ENCODE data around the gene ZSCAN10. TPM values are rescaled to one million over a fixed set of nuclear protein-coding genes. Genes with fewer than 3 reads are reported as not detected.

ZSCAN10 gene
- total and polyA plus RNA-seq, 2 of the 13 experiments (the other 11 are each of a cell fraction or from before 2014, with no cell fraction given) = not detected

DNA sequence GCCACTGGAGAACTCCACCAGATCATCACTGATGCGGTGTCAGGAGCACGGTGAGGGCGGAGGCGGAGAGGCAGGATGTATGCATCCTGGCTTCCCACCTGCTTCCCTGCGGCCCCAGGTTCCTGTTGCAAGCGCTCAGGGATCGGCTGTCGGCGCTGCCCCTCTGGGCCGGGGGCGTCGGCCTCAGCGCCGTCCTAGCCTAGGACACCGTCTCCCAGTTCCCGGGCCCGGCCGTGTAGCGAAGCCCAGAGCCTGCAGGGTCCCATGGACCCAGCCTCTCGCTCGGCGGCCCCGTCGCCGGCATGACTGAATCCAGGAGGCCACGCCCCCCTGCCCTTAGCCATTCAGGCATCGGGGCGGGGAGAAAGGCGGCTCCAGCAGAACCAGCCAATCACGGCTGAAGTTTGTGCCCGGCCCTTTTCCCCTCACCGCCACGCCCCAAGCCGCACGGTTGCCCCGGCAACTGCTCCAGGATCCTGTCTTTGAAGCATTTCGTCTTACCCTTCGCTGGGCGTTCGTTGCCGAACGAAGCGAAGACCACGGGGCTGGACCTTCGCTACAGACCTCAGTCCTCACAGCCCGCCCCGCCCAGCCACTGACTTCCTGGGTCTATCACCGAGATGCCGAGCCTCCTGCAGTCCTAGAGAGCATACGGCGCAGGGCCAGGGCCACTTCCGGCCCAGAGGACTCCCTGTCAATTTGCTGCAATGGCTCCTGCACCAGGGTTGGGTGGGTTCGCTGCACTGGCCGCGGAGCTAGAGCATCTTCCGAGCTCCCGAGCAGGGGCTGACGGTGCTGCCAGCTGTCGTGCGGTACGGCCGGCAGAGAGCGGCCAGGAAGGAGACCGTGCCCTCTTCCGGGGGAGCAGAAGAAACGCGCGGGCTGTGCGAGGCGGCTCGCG, 25.1 kb upstream of the ZSCAN10 start (continued):
- TF ChIP-seq PAWR (CRISPR knock-in tag; IDR thresholded peaks at IDR 0.05; ENCODE audit: borderline replicate concordance) = no peak
- TF ChIP-seq EED (CRISPR knock-in tag; IDR thresholded peaks at IDR 0.05) = peak; percentile 49; the same call in 1 of the 2 replicates
- TF ChIP-seq KLF15 (CRISPR knock-in tag; IDR thresholded peaks at IDR 0.05; ENCODE audit: borderline replicate concordance) = 0 out of 2 replicates have a peak, but pooled peaks have one; percentile 60
- peak; percentile 50; the same call in 1 of the 2 replicates for TF ChIP-seq ZFX (CRISPR knock-in tag; IDR thresholded peaks at IDR 0.05; ENCODE audit: low read depth)
- TF ChIP-seq, protein P1, sequence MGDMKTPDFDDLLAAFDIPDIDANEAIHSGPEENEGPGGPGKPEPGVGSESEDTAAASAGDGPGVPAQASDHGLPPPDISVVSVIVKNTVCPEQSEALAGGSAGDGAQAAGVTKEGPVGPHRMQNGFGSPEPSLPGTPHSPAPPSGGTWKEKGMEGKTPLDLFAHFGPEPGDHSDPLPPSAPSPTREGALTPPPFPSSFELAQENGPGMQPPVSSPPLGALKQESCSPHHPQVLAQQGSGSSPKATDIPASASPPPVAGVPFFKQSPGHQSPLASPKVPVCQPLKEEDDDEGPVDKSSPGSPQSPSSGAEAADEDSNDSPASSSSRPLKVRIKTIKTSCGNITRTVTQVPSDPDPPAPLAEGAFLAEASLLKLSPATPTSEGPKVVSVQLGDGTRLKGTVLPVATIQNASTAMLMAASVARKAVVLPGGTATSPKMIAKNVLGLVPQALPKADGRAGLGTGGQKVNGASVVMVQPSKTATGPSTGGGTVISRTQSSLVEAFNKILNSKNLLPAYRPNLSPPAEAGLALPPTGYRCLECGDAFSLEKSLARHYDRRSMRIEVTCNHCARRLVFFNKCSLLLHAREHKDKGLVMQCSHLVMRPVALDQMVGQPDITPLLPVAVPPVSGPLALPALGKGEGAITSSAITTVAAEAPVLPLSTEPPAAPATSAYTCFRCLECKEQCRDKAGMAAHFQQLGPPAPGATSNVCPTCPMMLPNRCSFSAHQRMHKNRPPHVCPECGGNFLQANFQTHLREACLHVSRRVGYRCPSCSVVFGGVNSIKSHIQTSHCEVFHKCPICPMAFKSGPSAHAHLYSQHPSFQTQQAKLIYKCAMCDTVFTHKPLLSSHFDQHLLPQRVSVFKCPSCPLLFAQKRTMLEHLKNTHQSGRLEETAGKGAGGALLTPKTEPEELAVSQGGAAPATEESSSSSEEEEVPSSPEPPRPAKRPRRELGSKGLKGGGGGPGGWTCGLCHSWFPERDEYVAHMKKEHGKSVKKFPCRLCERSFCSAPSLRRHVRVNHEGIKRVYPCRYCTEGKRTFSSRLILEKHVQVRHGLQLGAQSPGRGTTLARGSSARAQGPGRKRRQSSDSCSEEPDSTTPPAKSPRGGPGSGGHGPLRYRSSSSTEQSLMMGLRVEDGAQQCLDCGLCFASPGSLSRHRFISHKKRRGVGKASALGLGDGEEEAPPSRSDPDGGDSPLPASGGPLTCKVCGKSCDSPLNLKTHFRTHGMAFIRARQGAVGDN (CRISPR knock-in tag; IDR thresholded peaks at IDR 0.05) = peak; percentile 85
- no peak for TF ChIP-seq RARA (CRISPR knock-in tag; IDR thresholded peaks at IDR 0.05)
- TF ChIP-seq SIX1 (CRISPR knock-in tag; IDR thresholded peaks at IDR 0.05; ENCODE audit: borderline replicate concordance) = no peak
- TF ChIP-seq ZNF274 (CRISPR knock-in tag; IDR thresholded peaks at IDR 0.05) = peak; percentile 19; the same call in 1 of the 2 replicates
- peak; percentile 61 for TF ChIP-seq KAT8 (CRISPR knock-in tag; IDR thresholded peaks at IDR 0.05)
- TF ChIP-seq, protein P2, sequence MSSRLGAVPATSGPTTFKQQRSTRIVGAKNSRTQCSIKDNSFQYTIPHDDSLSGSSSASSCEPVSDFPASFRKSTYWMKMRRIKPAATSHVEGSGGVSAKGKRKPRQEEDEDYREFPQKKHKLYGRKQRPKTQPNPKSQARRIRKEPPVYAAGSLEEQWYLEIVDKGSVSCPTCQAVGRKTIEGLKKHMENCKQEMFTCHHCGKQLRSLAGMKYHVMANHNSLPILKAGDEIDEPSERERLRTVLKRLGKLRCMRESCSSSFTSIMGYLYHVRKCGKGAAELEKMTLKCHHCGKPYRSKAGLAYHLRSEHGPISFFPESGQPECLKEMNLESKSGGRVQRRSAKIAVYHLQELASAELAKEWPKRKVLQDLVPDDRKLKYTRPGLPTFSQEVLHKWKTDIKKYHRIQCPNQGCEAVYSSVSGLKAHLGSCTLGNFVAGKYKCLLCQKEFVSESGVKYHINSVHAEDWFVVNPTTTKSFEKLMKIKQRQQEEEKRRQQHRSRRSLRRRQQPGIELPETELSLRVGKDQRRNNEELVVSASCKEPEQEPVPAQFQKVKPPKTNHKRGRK (CRISPR knock-in tag; IDR thresholded peaks at IDR 0.05) = no peak
- TF ChIP-seq ZNF367 (CRISPR knock-in tag; IDR thresholded peaks at IDR 0.05; ENCODE audit: borderline replicate concordance) = no peak
- no peak for TF ChIP-seq NFE2L2 (IDR thresholded peaks at IDR 0.05; ENCODE audit: low read length)
- TF ChIP-seq ZNF224 (CRISPR knock-in tag; IDR thresholded peaks at IDR 0.05) = no peak
- TF ChIP-seq, protein P3, sequence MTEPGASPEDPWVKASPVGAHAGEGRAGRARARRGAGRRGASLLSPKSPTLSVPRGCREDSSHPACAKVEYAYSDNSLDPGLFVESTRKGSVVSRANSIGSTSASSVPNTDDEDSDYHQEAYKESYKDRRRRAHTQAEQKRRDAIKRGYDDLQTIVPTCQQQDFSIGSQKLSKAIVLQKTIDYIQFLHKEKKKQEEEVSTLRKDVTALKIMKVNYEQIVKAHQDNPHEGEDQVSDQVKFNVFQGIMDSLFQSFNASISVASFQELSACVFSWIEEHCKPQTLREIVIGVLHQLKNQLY (CRISPR knock-in tag; IDR thresholded peaks at IDR 0.05) = peak; percentile 7; the same call in 1 of the 2 replicates
- TF ChIP-seq, protein P4, sequence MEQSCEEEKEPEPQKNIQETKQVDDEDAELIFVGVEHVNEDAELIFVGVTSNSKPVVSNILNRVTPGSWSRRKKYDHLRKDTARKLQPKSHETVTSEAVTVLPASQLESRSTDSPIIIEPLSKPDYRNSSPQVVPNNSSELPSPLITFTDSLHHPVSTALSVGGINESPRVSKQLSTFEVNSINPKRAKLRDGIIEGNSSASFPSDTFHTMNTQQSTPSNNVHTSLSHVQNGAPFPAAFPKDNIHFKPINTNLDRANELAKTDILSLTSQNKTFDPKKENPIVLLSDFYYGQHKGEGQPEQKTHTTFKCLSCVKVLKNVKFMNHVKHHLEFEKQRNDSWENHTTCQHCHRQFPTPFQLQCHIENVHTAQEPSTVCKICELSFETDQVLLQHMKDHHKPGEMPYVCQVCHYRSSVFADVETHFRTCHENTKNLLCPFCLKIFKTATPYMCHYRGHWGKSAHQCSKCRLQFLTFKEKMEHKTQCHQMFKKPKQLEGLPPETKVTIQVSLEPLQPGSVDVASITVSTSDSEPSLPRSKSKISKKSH (CRISPR knock-in tag; IDR thresholded peaks at IDR 0.05; ENCODE audit: borderline replicate concordance) = peak; percentile 85; the same call in 1 of the 2 replicates
- TF ChIP-seq SOX5 (CRISPR knock-in tag; IDR thresholded peaks at IDR 0.05; ENCODE audit: borderline replicate concordance) = no peak
- TF ChIP-seq, protein P5, sequence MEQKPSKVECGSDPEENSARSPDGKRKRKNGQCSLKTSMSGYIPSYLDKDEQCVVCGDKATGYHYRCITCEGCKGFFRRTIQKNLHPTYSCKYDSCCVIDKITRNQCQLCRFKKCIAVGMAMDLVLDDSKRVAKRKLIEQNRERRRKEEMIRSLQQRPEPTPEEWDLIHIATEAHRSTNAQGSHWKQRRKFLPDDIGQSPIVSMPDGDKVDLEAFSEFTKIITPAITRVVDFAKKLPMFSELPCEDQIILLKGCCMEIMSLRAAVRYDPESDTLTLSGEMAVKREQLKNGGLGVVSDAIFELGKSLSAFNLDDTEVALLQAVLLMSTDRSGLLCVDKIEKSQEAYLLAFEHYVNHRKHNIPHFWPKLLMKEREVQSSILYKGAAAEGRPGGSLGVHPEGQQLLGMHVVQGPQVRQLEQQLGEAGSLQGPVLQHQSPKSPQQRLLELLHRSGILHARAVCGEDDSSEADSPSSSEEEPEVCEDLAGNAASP (CRISPR knock-in tag; IDR thresholded peaks at IDR 0.05; ENCODE audit: borderline replicate concordance) = no peak
- TF ChIP-seq, protein P6, sequence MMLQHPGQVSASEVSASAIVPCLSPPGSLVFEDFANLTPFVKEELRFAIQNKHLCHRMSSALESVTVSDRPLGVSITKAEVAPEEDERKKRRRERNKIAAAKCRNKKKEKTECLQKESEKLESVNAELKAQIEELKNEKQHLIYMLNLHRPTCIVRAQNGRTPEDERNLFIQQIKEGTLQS (CRISPR knock-in tag; IDR thresholded peaks at IDR 0.05) = 0 out of 2 replicates have a peak, but pooled peaks have one; percentile 11
- TF ChIP-seq POLR2AphosphoS2 (IDR thresholded peaks at IDR 0.05; ENCODE audit: low read depth, low read length) = no peak
